Measurements from ENCODE around the gene KPNA5. TPM values are rescaled to one million over a fixed set of nuclear protein-coding genes. Genes with fewer than 3 reads are reported as not detected.

Gene KPNA5
- total RNA-seq, 2 donors from 2014 or later, result 14.4 to 22.3 TPM

DNA sequence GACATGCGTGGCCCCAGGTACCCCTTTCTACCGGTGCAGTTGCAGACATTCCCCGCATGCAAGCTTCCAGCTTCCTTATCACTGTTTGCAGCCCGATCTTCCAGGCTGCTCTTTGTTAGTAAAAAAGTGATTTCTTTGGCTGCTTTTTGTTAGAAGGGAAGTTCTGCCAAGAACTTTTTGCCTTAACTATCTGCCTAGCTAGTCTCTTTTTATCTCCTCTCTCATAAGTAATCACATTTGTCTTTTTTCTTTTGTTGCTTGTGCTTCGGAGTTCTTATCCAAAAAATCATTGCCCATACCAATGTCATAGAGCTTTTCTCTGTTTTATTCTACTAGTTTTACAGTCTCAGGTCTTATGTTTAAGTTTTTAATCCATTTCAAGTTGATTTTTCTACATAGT is 64.2 kb downstream of the KPNA5 start:
- intact Hi-C loops (cut with DNase I), result no loop called here

DNA sequence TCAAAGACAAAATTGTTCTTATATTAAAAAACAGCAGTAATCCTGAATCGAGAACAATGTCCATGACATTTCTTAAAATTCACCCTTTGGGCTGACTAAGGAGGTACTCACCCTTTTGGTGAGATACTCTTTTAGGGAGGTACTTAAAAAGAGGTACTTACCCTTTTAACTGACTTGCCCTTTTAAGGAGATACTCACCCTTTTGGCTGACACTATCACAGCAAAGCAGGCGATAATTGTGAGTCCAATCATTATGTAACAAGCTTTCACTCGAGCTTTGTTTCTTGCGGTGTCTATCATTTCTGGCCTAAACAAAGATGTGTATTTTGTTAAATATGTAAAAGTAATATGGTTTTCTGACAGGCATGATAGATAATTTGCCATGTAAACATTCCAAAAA is 80.8 kb downstream of the KPNA5 start:
- Histone ChIP-seq H3K27me3 (replicated peaks; ENCODE audit: insufficient read depth) (no peaks in the 10 kb centered on the region), H3K9me3 (no peaks in the 10 kb centered on the region), H3K36me3 (no peaks in the 10 kb centered on the region), H3K4me1 (replicated peaks) (no peaks in the 10 kb centered on the region), H3K4me3 (no peak overlapping the region), H3K27ac (no peak overlapping the region)
- intact Hi-C loops (cut with DNase I), result no loop called here
- 75% methylated on average over 4 of the region's 4 CpGs for WGBS
- no peak for DNase-seq (ENCODE audit: low spot score)
- no peak for TF ChIP-seq POLR2A (IDR thresholded peaks at IDR 0.05)
- TF ChIP-seq POLR2AphosphoS5 (IDR thresholded peaks at IDR 0.05), result no peak
- TF ChIP-seq, protein P1, sequence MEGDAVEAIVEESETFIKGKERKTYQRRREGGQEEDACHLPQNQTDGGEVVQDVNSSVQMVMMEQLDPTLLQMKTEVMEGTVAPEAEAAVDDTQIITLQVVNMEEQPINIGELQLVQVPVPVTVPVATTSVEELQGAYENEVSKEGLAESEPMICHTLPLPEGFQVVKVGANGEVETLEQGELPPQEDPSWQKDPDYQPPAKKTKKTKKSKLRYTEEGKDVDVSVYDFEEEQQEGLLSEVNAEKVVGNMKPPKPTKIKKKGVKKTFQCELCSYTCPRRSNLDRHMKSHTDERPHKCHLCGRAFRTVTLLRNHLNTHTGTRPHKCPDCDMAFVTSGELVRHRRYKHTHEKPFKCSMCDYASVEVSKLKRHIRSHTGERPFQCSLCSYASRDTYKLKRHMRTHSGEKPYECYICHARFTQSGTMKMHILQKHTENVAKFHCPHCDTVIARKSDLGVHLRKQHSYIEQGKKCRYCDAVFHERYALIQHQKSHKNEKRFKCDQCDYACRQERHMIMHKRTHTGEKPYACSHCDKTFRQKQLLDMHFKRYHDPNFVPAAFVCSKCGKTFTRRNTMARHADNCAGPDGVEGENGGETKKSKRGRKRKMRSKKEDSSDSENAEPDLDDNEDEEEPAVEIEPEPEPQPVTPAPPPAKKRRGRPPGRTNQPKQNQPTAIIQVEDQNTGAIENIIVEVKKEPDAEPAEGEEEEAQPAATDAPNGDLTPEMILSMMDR (IDR thresholded peaks at IDR 0.05), result no peak

More for the DNA sequence above, 64.2 kb downstream of the KPNA5 start:
- Histone ChIP-seq H3K27ac (no peak overlapping the region), H3K9me3 (no peaks in the 10 kb centered on the region), H3K27me3 (replicated peaks; ENCODE audit: insufficient read depth) (no peaks in the 10 kb centered on the region), H3K36me3 (no peaks in the 10 kb centered on the region), H3K4me3 (no peak overlapping the region), H3K4me1 (replicated peaks) (no peaks in the 10 kb centered on the region)
- 56% methylated on average over 5 of the region's 5 CpGs for WGBS
- TF ChIP-seq POLR2A (IDR thresholded peaks at IDR 0.05) (no peak), POLR2AphosphoS5 (IDR thresholded peaks at IDR 0.05) (no peak)
- TF ChIP-seq, protein P1 (IDR thresholded peaks at IDR 0.05), result no peak
- no peak for DNase-seq (ENCODE audit: low spot score)

DNA sequence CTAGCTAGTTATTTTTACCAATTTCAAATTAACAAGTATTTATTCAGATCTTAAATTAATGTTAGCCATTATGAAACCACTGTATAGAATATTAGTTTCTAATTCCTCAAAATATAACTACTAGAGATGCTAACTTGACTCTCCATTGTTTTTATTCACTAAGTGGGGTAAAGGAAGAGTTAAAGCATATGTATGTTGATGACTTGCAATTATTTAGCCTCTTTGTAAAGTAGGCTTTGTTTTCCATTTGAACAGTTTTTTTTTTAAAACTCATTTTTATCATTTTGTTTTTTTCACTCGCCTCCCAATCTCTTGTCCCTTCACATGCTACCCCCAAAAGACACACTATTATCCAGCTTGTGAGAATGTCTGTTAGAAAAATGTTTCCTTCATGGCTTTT is 81.2 kb downstream of the KPNA5 start:
- WGBS, result 90% methylated on average over 1 of the region's 1 CpG
- DNase-seq (ENCODE audit: low spot score), result no peak

DNA sequence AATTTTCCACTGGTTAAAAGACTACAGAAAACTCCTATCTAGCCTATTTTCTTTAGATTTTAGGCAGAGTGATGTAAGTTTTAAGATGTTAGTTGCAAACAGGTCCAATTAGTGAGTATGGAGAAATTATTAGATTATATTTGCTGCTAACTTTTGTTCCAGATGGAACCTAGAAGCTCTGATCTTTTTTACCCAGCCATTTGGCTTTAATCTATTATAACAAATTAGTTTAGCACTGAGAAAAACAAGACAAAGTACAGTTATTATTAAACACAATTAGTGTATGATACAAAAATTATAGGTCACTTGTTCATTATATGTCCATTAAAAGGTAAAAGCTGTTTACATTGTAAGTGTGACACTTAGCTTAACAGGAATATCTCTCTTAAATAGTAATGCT is 82.0 kb downstream of the KPNA5 start:
- Histone ChIP-seq H3K4me1 (replicated peaks) (no peaks in the 10 kb centered on the region), H3K4me3 (no peak overlapping the region), H3K27me3 (replicated peaks; ENCODE audit: insufficient read depth) (no peaks in the 10 kb centered on the region), H3K27ac (no peak overlapping the region), H3K9me3 (no peaks in the 10 kb centered on the region), H3K36me3 (no peaks in the 10 kb centered on the region)
- DNase-seq (ENCODE audit: low spot score), result no peak
- TF ChIP-seq POLR2AphosphoS5 (IDR thresholded peaks at IDR 0.05) (no peak), POLR2A (IDR thresholded peaks at IDR 0.05) (no peak)
- TF ChIP-seq, protein P1 (IDR thresholded peaks at IDR 0.05), result no peak
- intact Hi-C loops (cut with DNase I), result no loop called here

More for the DNA sequence above, 81.2 kb downstream of the KPNA5 start:
- Histone ChIP-seq H3K27me3 (replicated peaks; ENCODE audit: insufficient read depth) (no peaks in the 10 kb centered on the region), H3K36me3 (no peaks in the 10 kb centered on the region), H3K4me3 (no peak overlapping the region), H3K27ac (no peak overlapping the region), H3K9me3 (no peaks in the 10 kb centered on the region), H3K4me1 (replicated peaks) (no peaks in the 10 kb centered on the region)
- intact Hi-C loops (cut with DNase I), result no loop called here
- TF ChIP-seq, protein P1 (IDR thresholded peaks at IDR 0.05), result no peak
- TF ChIP-seq POLR2AphosphoS5 (IDR thresholded peaks at IDR 0.05) (no peak), POLR2A (IDR thresholded peaks at IDR 0.05) (no peak)

DNA sequence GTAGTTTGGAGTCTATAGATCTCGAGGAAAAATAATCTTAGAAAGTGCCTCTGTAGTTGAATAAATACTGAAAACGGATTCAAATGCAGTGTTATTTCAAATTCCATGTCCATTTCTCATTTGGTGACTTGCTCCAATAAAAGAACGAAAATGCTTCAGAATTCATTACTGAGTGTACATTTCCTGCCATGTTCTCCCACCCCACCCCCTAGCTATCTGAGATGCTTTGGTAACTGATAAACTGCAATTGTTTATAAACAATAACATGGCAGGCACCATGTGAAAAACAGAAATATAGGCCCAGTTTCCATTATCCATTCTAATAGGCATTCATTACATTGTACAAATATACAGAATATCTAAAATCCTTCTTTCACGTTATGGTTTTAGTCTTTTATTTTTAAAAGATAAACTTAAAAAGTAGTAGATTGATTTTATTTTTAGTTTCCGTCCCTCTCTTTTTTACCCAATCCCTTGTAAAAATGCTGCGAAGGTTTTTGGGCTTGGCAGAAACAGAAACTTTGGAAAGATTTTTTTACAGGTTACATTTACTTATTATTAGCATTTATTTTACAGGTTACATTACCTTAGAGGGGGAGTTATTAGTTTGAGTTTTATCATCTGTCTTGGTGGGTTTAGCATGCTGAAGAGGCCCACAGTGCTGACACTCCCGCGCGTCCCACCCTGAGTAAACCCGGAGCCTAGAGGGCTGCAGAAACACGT is 83.1 kb downstream of the KPNA5 start:
- 79% methylated on average over 11 of the region's 11 CpGs for WGBS
- H3K27ac ChIP-seq, result no peak overlapping the region
- H3K4me3 ChIP-seq, result peak overlapping the region; percentile 34 to 39
- intact Hi-C loops (cut with DNase I), result no loop called here
- H3K4me1 ChIP-seq (replicated peaks), result no peaks in the 10 kb centered on the region
- H3K36me3 ChIP-seq, result no peaks in the 10 kb centered on the region
- no peaks in the 10 kb centered on the region for H3K27me3 ChIP-seq (replicated peaks; ENCODE audit: insufficient read depth)
- DNase-seq (ENCODE audit: low spot score), result no peak
- TF ChIP-seq POLR2A (IDR thresholded peaks at IDR 0.05) (no peak), POLR2AphosphoS5 (IDR thresholded peaks at IDR 0.05) (no peak)
- TF ChIP-seq, protein P1 (IDR thresholded peaks at IDR 0.05), result no peak
- no peaks in the 10 kb centered on the region for H3K9me3 ChIP-seq

All from prostate gland (tissue), 2 donors.